Measurements from ENCODE around the gene WDTC1. TPM values are rescaled to one million over a fixed set of nuclear protein-coding genes. Genes with fewer than 3 reads are reported as not detected.
A peak's percentile ranks its signal among the peaks of the same experiment; 100 is the strongest.
"Not testable (repeated sequence)": the region's sequence is repeated elsewhere in the genome, so short reads cannot be mapped to it uniquely, and the experiment has no call there.

The WDTC1 gene
- total RNA-seq: 10 to 100 TPM; 39.9 to 79.8 (median 62.0) TPM

GRCh38 chr1:27234049-27234882, at the start of gene WDTC1:
Gene WDTC1, plus strand, starts transcription at chr1:27234632. Its CDS starts 26,423 bp downstream, at chr1:27261055.
- peaks cover 25 to 37% (median 32%) of the 10 kb centered on the region in 4 donors for H3K4me1 ChIP-seq
- no peak for TF ChIP-seq CTCF (IDR thresholded peaks at IDR 0.05)
- peak; percentile 21 for TF ChIP-seq POLR2A (IDR thresholded peaks at IDR 0.05; ENCODE audit: low read depth)
- peak; percentile 81 to 83 for TF ChIP-seq POLR2AphosphoS5 (IDR thresholded peaks at IDR 0.05)
- TF ChIP-seq EP300 (IDR thresholded peaks at IDR 0.05): no peak
- 2% methylated on average over 33 of the region's 71 CpGs for WGBS
- intact Hi-C loops (cut with DNase I): no loop called here
- H3K9me3 ChIP-seq: no peaks in the 10 kb centered on the region
- peak; percentile 98 for DNase-seq (ENCODE audit: extremely low spot score)
- no peaks in the 10 kb centered on the region for H3K27me3 ChIP-seq
- no peaks in the 10 kb centered on the region for H3K36me3 ChIP-seq
- peak within 1 kb of the TSS; percentile 89 to 91 (median 90) for H3K27ac ChIP-seq (replicated peaks in 1 of 4)
- peak within 1 kb of the TSS; percentile 79 to 99 (median 92) for H3K4me3 ChIP-seq

GRCh38 chr1:27184665-27185064, 49.8 kb upstream of the WDTC1 start:
- intact Hi-C loops (cut with DNase I); H3K36me3 ChIP-seq; H3K4me1 ChIP-seq; DNase-seq (ENCODE audit: extremely low spot score); H3K27ac ChIP-seq (replicated peaks in 1 of 4); H3K9me3 ChIP-seq; H3K27me3 ChIP-seq; H3K4me3 ChIP-seq: not testable (repeated sequence)
- 77% methylated on average over 3 of the region's 3 CpGs for WGBS

GRCh38 chr1:27192039-27192529, 42.3 kb upstream of the WDTC1 start:
- H3K4me1 ChIP-seq: no peaks in the 10 kb centered on the region
- 77% methylated on average over 8 of the region's 8 CpGs for WGBS
- no peaks in the 10 kb centered on the region for H3K27me3 ChIP-seq
- no peak overlapping the region for H3K27ac ChIP-seq (replicated peaks in 1 of 4)
- intact Hi-C loops (cut with DNase I): no loop called here
- H3K36me3 ChIP-seq: no peaks in the 10 kb centered on the region
- DNase-seq (ENCODE audit: extremely low spot score): no peak
- no peaks in the 10 kb centered on the region for H3K9me3 ChIP-seq
- no peak for TF ChIP-seq CTCF (IDR thresholded peaks at IDR 0.05)
- no peak for TF ChIP-seq POLR2A (IDR thresholded peaks at IDR 0.05; ENCODE audit: low read depth)
- TF ChIP-seq POLR2AphosphoS5 (IDR thresholded peaks at IDR 0.05): no peak
- TF ChIP-seq EP300 (IDR thresholded peaks at IDR 0.05): no peak
- no peak overlapping the region for H3K4me3 ChIP-seq

- DNase-seq (ENCODE audit: extremely low spot score): no peak
- intact Hi-C loops (cut with DNase I): no loop called here
- Histone ChIP-seq H3K27ac (replicated peaks in 1 of 4) (no peak overlapping the region), H3K36me3 (no peaks in the 10 kb centered on the region), H3K27me3 (no peaks in the 10 kb centered on the region), H3K4me1 (peaks cover 0 to 6% (median 3%) of the 10 kb centered on the region in 4 donors), H3K4me3 (no peak overlapping the region), H3K9me3 (no peaks in the 10 kb centered on the region)
- TF ChIP-seq POLR2A (IDR thresholded peaks at IDR 0.05; ENCODE audit: low read depth) (no peak), EP300 (IDR thresholded peaks at IDR 0.05) (no peak), POLR2AphosphoS5 (IDR thresholded peaks at IDR 0.05) (no peak), CTCF (IDR thresholded peaks at IDR 0.05) (no peak)
- 100% methylated on average over 1 of the region's 1 CpG for WGBS
Measured at GRCh38 chr1:27193194-27193593, 41.2 kb upstream of the WDTC1 start.

- no peaks in the 10 kb centered on the region for H3K9me3 ChIP-seq
- no peak for TF ChIP-seq EP300 (IDR thresholded peaks at IDR 0.05)
- TF ChIP-seq POLR2A (IDR thresholded peaks at IDR 0.05; ENCODE audit: low read depth): no peak
- TF ChIP-seq CTCF (IDR thresholded peaks at IDR 0.05): no peak
- TF ChIP-seq POLR2AphosphoS5 (IDR thresholded peaks at IDR 0.05): no peak
- no peak overlapping the region for H3K27ac ChIP-seq (replicated peaks in 1 of 4)
- intact Hi-C loops (cut with DNase I): no loop called here
- H3K36me3 ChIP-seq: no peaks in the 10 kb centered on the region
- peaks cover 0 to 6% (median 3%) of the 10 kb centered on the region in 4 donors for H3K4me1 ChIP-seq
- no peak for DNase-seq (ENCODE audit: extremely low spot score)
- H3K27me3 ChIP-seq: peaks cover 0 to 5% (median 0%) of the 10 kb centered on the region in 4 donors
- H3K4me3 ChIP-seq: no peak overlapping the region
- WGBS: 98% methylated on average over 23 of the region's 24 CpGs
Measured at GRCh38 chr1:27201295-27201694, 33.1 kb upstream of the WDTC1 start.

Data from esophagus muscularis mucosa (tissue), 4 donors.